ENCODE measurements around the gene AGO4. TPM values are rescaled to one million over a fixed set of nuclear protein-coding genes. Genes with fewer than 3 reads are reported as not detected.

Gene AGO4
- total RNA-seq, 1 experiment from 2014 or later = 12.8 TPM

DNA sequence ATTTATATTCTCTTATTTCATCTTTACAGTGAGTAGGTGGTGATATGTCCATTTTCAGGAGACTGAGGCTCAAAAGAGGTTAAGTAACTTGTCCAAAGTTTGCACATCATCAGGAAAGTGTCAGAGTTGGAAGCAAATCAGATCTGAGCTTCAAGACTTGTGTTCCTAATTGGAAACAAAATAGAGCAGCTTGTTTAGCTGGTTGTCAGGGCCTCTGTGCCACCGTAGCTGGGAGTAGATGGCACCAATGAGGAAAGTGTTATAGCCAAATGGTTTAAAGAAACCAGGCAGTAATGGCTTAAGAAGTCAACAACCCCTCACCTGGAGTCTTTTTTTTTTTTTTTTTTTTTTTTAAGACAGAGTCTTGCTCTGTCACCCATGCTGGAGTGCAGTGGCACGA is 94.9 kb downstream of the AGO4 start:
- Histone ChIP-seq H2BK20ac (ENCODE audit: low read depth, low read length, poor library complexity, severe bottlenecking) (no peak overlapping the region), H3K27ac (ENCODE audit: insufficient read length, low read depth, low read length) (no peak overlapping the region), H3K4me1 (ENCODE audit: insufficient read depth, low read length) (no peaks in the 10 kb centered on the region), H2BK15ac (ENCODE audit: low read depth, low read length) (no peak overlapping the region), H3K9me3 (ENCODE audit: control insufficient read depth, low read depth, low read length) (no peaks in the 10 kb centered on the region), H2AFZ (ENCODE audit: low read length) (no peak overlapping the region), H3K23me2 (ENCODE audit: insufficient read length, low read depth, low read length, poor library complexity, severe bottlenecking) (no peaks in the 10 kb centered on the region), H3K4ac (ENCODE audit: low read depth, low read length) (no peak overlapping the region), H3K79me1 (ENCODE audit: insufficient read depth, low read depth, low read length, poor library complexity, severe bottlenecking) (no peaks in the 10 kb centered on the region), H3K18ac (ENCODE audit: insufficient read length, low read depth, low read length) (no peak overlapping the region), H3T11ph (ENCODE audit: low read length) (no peak overlapping the region), H4K5ac (ENCODE audit: insufficient read length, low read depth, low read length) (no peak overlapping the region), H4K8ac (replicated peaks; ENCODE audit: insufficient read length, low read depth, low read length) (no peak overlapping the region), H2BK12ac (ENCODE audit: insufficient read length, low read depth, low read length) (no peak overlapping the region), H2AK5ac (ENCODE audit: insufficient read length, low read length) (no peak overlapping the region), H3K79me2 (ENCODE audit: insufficient read depth, low read length) (no peaks in the 10 kb centered on the region), H3K14ac (ENCODE audit: insufficient read depth, low read length) (no peak overlapping the region), H4K91ac (ENCODE audit: insufficient read length, low read depth, low read length) (no peak overlapping the region), H2BK5ac (ENCODE audit: insufficient read length, low read length) (no peak overlapping the region), H3K27me3 (ENCODE audit: insufficient read depth, low read length) (no peaks in the 10 kb centered on the region), H3K23ac (ENCODE audit: insufficient read length, low read depth, low read length) (no peak overlapping the region), H3K9ac (ENCODE audit: extremely low read depth, insufficient read length, low read length) (no peak overlapping the region), H2BK120ac (ENCODE audit: low read depth, low read length, poor library complexity, severe bottlenecking) (no peak overlapping the region), H4K20me1 (ENCODE audit: control insufficient read depth, insufficient read depth, insufficient read length) (no peaks in the 10 kb centered on the region), H3K4me2 (ENCODE audit: insufficient read depth, insufficient read length, low read length) (no peak overlapping the region), H3K56ac (ENCODE audit: insufficient read length, low read depth, low read length) (no peak overlapping the region)
- Mint-ChIP-seq H3K9me3 (no peaks in the 10 kb centered on the region), H3K36me3 (ENCODE audit: insufficient read depth in 1 of 3, low read depth in 3 of 3) (peaks cover 39 to 94% (median 68%) of the 10 kb centered on the region in 3 experiments; a peak in 6 of 7 replicates), H3K4me3 (no peak overlapping the region), H3K27me3 (ENCODE audit: low read depth) (no peaks in the 10 kb centered on the region), H3K27ac (no peak overlapping the region), H3K4me1 (no peaks in the 10 kb centered on the region)
- WGBS (ENCODE audit: extremely low coverage, insufficient read length, low lambda C conversion rate) = no CpG with 5 or more reads among the region's 2 CpGs
- no peak for TF ChIP-seq CTCF (conservative IDR thresholded peaks at IDR 0.05)
- DNase-seq = no peak

Other genes starting within 250 kb of the AGO4 start
- gene TFAP2E, start 234.7 kb upstream of the AGO4 start, total RNA-seq (2021) = 0.70 and 0.75 TPM in 2 replicates
- 86.0 and 93.1 TPM in 2 replicates for gene PSMB2, start 166.5 kb upstream of the AGO4 start, total RNA-seq (2021)
- gene C1orf216, start 89.1 kb upstream of the AGO4 start, total RNA-seq (2021) = 11.7 and 13.5 TPM in 2 replicates
- gene CLSPN, start 38.0 kb upstream of the AGO4 start, total RNA-seq (2021) = 42.4 and 43.9 TPM in 2 replicates
- gene AGO1, start 75.2 kb downstream of the AGO4 start, total RNA-seq (2021) = 71.6 and 74.2 TPM in 2 replicates
- gene AGO3, start 123.1 kb downstream of the AGO4 start, total RNA-seq (2021) = 23.6 and 27.0 TPM in 2 replicates

Data from H9 (cell line).